Measurements from ENCODE around the gene C19orf38.

The C19orf38 gene

GRCh38 chr19:10863107-10863717 is 15.0 kb downstream of the C19orf38 start:
- Histone ChIP-seq H4K20me1 (ENCODE audit: insufficient read depth, low read length, poor library complexity, severe bottlenecking) (no peaks in the 10 kb centered on the region), H3K4me1 (ENCODE audit: insufficient read depth, low read length, poor library complexity, severe bottlenecking) (no peaks in the 10 kb centered on the region), H3K79me2 (ENCODE audit: insufficient read depth, low read length) (no peaks in the 10 kb centered on the region), H3K36me3 (ENCODE audit: insufficient read depth, low read length) (no peaks in the 10 kb centered on the region), H3K9me2 (replicated peaks; ENCODE audit: low read depth, low read length) (no peaks in the 10 kb centered on the region), H3K9ac (ENCODE audit: low read depth, low read length, poor library complexity, severe bottlenecking) (no peak overlapping the region), H3K4me3 (ENCODE audit: low read length, poor library complexity, severe bottlenecking) (no peak overlapping the region), H3F3A (ENCODE audit: low read depth) (no peaks in the 10 kb centered on the region), H3K27me3 (ENCODE audit: insufficient read depth, low read length, poor library complexity, severe bottlenecking) (no peaks in the 10 kb centered on the region), H3K9me3 (ENCODE audit: insufficient read depth, low read depth, low read length) (no peaks in the 10 kb centered on the region), H2AFZ (ENCODE audit: low read length) (no peak overlapping the region), H3K4me2 (ENCODE audit: low read depth, low read length, poor library complexity, severe bottlenecking) (no peak overlapping the region)
- TF ChIP-seq EZH2phosphoT487 (IDR thresholded peaks at IDR 0.05; ENCODE audit: borderline replicate concordance) = no peak
- TF ChIP-seq CTCF (conservative IDR thresholded peaks at IDR 0.05; ENCODE audit: low read length) = no peak

GRCh38 chr19:10864538-10864899 is 16.3 kb downstream of the C19orf38 start:
- Histone ChIP-seq H3K4me3 (ENCODE audit: low read length, poor library complexity, severe bottlenecking) (peak overlapping the region; percentile 28), H3K4me1 (ENCODE audit: insufficient read depth, low read length, poor library complexity, severe bottlenecking) (no peaks in the 10 kb centered on the region), H3K27me3 (ENCODE audit: insufficient read depth, low read length, poor library complexity, severe bottlenecking) (no peaks in the 10 kb centered on the region), H3K9me2 (replicated peaks; ENCODE audit: low read depth, low read length) (no peaks in the 10 kb centered on the region), H3K36me3 (ENCODE audit: insufficient read depth, low read length) (no peaks in the 10 kb centered on the region), H3F3A (ENCODE audit: low read depth) (no peaks in the 10 kb centered on the region), H2AFZ (ENCODE audit: low read length) (peak overlapping the region; percentile 89), H3K79me2 (ENCODE audit: insufficient read depth, low read length) (no peaks in the 10 kb centered on the region), H3K9me3 (ENCODE audit: insufficient read depth, low read depth, low read length) (no peaks in the 10 kb centered on the region), H4K20me1 (ENCODE audit: insufficient read depth, low read length, poor library complexity, severe bottlenecking) (no peaks in the 10 kb centered on the region), H3K4me2 (ENCODE audit: low read depth, low read length, poor library complexity, severe bottlenecking) (peak overlapping the region; percentile 60), H3K9ac (ENCODE audit: low read depth, low read length, poor library complexity, severe bottlenecking) (no peak overlapping the region)
- TF ChIP-seq CTCF (conservative IDR thresholded peaks at IDR 0.05; ENCODE audit: low read length) (peak; percentile 93), EZH2phosphoT487 (IDR thresholded peaks at IDR 0.05; ENCODE audit: borderline replicate concordance) (no peak)

GRCh38 chr19:10866495-10866894 is 18.3 kb downstream of the C19orf38 start:
- Histone ChIP-seq H3K27me3 (ENCODE audit: insufficient read depth, low read length, poor library complexity, severe bottlenecking) (no peaks in the 10 kb centered on the region), H3F3A (ENCODE audit: low read depth) (no peaks in the 10 kb centered on the region), H3K4me3 (ENCODE audit: low read length, poor library complexity, severe bottlenecking) (no peak overlapping the region), H3K4me1 (ENCODE audit: insufficient read depth, low read length, poor library complexity, severe bottlenecking) (no peaks in the 10 kb centered on the region), H3K9ac (ENCODE audit: low read depth, low read length, poor library complexity, severe bottlenecking) (no peak overlapping the region), H4K20me1 (ENCODE audit: insufficient read depth, low read length, poor library complexity, severe bottlenecking) (no peaks in the 10 kb centered on the region), H3K9me2 (replicated peaks; ENCODE audit: low read depth, low read length) (no peaks in the 10 kb centered on the region), H2AFZ (ENCODE audit: low read length) (no peak overlapping the region), H3K9me3 (ENCODE audit: insufficient read depth, low read depth, low read length) (no peaks in the 10 kb centered on the region), H3K4me2 (ENCODE audit: low read depth, low read length, poor library complexity, severe bottlenecking) (no peak overlapping the region), H3K79me2 (ENCODE audit: insufficient read depth, low read length) (no peaks in the 10 kb centered on the region), H3K36me3 (ENCODE audit: insufficient read depth, low read length) (no peaks in the 10 kb centered on the region)
- TF ChIP-seq CTCF (conservative IDR thresholded peaks at IDR 0.05; ENCODE audit: low read length) (no peak), EZH2phosphoT487 (IDR thresholded peaks at IDR 0.05; ENCODE audit: borderline replicate concordance) (no peak)

Measured in Loucy (cell line).